Kidney tubule cell (primary cell): Measurements from ENCODE around the gene ASTN1.

Experiments
- DNase-seq: peaks from one replicate; pipeline ENCODE4 v3.0.0-alpha.2; 2018; ENCODE audit warnings: low spot score

The ASTN1 gene

DNA sequence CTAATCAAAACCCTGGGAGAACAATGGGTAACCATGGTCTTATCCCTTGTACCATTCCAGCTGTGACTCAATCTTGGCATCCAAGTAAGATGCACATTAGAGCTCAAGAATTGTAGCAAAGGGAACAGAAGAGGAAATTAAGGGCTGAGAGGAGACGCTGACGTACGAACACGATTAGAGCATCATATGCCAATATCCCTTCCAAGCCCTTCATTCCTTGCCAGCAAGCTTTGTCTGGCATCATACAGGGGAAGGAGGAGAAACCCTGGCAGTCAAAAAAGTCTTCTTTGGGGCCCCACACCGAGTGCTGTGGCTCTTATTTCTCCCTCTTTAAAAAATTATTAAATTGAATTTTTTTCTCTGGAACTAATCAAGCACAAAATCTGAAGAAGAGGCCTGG is 120.9 kb downstream of the ASTN1 start:
- DNase-seq = no peak

DNA sequence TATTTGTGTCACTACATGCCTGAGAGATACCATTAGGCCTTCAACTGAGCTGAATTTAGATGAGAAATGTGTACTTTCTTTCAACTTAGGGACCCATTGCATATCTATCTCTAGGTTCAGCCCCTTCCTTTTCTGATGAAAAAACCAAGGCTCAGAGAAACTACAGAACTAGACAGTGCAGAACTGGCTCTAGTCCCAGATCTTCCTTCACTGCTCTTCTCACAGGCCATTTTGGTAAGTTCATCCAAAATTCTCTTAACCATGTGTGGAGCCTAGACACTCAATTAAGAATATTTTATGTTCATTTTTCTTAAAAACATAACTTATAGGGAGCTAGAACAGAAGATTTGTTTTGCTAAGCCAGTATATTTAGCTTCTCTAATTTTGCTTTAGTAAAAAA is 128.9 kb downstream of the ASTN1 start:
- no peak for DNase-seq

DNA sequence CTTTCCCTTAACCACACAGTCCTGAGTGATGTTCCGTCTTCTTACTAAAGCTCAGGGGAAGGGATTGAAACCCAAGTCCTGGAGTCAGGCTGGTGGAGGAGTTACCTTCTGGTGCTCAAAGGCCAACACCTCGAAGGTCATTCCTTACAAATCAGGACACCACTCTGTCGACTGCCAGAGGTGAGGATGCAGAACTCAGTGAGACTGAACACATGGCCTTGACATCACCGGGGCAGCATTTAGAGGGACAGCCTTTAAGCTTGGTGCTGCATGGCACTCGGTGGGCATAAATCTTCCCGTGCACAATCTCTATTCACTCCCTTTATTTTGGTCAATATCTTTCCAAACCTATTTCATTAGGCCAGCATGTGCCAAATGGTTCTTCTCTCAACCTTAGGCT is 130.9 kb downstream of the ASTN1 start:
- no peak for DNase-seq

DNA sequence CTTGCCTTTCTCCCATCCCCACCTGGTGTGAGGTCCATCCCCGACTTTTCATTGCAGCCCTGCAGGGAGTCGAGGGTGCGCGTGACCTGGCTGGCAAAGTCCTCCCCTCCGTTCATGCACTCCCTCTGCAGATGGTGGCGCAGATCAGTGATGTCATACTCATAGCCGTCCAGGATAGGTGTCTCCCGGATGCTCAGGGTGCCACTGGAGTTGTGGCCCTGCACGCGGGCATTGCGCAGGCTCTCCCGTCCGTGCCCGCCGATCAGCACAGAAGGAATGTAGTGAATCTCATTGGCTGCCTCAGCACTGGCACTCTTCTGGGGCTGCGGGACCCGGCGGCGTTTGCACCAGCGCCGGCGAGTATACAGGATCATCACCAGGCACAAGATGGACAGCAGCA is 132.1 kb downstream of the ASTN1 start:
- no peak for DNase-seq

DNA sequence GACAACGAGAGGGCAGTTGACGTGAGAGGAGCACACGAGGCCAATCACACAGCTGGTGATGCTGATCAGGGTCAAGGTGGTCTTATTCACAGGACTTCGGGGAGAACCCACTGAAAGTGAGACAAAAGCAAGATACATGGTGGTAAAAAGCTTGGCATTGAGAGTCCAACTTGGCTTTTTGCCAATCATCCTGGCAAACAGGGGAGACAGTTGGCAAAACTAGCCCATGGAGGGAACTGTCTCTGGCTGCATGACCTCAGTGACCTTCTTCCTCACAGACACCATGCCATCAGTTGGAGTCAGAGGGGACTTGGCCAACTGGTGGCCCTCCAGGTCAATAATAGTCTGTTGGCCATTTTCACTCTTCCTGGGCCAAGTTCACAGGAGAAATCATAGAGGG is 139.9 kb downstream of the ASTN1 start:
- DNase-seq = no peak

DNA sequence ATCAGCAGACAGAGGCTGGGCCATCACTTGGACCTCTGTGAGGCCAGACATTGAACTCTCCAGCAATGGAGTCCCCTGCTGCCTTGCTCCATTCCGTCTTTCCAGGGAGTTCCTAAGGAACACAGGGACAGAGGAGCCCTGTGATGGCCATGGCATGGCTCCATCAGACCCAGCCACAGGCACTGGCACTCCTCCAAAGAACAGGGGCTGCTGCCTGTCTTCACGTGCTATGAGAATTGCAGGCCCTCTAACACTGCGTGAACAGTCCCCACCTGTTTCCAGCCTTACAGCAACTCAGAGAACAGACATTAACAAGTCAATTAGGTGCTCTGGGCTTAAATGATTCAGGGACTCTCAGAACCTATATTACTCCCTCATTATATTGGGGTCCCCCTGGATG is 140.8 kb downstream of the ASTN1 start:
- no peak for DNase-seq

DNA sequence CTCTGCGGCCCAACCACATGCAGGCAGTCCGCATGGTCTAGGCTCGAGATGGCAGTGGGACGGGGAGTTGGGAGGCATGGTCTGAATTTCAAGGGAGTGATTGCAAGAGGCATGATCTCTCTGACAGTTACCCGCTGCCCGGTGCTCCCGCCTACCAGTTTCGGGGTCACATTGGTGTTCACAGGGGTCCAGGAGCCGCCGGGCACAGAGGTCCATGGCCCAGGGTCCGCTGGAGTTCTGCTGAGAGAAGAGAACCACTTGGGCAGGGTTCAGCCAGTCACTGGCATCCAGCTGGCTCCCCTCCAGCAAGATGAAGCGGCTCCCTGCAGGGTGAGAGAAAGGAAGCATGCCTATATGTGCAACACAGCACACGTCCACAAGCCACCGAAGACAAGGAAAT is 141.3 kb downstream of the ASTN1 start:
- no peak for DNase-seq

DNA sequence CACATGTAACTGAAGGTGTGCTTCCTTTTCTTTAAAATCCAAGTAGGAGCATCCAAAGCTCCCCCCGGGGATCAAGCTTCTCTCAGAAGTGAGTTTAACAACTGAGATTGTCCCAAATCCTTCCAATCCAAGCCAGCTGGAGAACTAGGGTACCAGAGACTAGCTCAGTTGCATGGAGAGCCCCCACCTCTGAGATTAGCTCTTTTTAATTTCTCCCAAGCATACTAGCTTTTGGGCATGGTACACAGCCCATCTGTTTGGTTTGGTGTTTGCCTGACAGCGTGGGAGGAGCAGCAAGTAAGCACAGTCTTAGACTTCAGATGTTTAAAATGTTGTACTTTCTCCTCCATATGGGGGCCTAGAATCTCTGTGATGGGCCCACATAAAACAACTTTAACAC is 142.8 kb downstream of the ASTN1 start:
- DNase-seq = no peak

DNA sequence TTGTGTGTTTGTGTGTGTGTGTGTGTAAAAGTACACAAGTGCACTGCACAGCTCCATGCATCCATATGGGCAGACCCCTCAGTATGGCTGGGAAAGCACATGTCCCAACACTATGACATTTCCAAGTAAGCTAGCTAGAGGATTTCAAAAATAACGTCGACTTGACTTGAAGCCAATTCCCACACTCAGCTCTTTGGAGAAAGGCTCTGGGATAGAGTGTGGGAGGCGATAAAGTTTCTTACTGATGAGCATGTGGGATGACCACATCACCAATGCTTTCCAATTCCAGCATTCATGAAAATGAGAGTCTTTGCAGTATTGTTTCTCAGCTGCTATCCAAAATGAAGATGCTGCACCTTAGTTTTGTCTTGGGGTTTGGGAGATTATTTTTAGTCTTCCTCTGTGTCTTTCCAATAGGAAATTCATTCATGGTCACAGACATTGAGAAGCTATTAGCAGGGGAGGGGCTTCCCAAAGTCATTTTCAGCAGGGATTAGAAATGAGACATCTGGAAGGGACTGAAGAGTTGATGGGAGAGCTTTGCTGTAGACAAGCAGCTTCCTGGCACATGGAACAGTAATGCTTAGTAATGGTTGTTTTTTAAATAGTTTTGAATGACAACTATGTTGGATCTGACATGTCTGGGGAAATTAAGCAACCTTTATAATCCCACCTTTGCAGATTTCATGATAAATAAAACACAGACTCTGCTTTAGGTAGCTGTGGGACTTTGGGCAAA is 143.5 kb downstream of the ASTN1 start:
- DNase-seq = no peak

DNA sequence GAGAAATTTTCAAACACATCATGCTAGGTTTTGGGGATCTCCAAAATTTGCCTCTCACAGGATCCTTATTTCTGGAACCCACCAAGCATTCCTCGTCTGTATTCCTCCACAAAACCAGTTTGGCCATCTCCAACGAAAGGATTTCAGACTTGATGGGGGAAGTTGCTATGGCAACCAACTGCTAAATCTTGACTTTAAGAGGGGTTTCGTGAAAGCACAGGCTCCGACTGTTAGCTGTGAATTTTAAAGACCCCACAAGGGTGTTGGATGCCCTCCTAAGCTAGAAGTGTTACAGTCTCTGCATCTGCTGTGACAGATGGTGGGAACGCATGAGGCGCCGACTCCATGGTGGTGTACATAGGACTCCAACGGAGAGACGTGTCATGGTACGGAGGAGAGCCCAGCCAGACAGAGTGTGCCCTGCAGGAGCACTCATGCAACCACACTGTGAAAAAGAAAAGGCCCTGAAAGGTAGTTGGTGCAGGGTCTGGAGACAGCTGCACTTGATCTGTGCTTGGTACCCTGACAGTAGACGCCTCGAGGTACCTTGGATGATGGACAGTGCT is 147.1 kb downstream of the ASTN1 start:
- DNase-seq = no peak

DNA sequence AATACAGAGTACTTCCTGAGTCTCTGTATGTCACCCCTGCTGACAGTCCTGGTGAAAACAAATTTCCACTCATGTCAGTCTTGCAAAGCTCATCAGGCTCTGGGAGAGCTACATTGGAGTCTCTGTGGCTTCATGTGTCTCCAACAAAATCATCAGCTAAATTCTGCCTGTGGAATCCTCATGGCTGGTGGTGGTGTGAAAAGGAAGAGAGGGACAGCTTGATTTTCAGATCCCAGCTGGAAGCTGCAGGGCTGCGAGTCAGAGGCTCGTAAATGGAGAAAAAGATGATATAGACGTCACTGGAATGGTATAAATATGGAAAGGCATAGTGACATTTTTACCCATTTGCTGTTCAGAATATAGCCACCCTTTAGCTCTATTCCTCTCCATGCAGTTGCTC is 150.2 kb downstream of the ASTN1 start:
- no peak for DNase-seq

DNA sequence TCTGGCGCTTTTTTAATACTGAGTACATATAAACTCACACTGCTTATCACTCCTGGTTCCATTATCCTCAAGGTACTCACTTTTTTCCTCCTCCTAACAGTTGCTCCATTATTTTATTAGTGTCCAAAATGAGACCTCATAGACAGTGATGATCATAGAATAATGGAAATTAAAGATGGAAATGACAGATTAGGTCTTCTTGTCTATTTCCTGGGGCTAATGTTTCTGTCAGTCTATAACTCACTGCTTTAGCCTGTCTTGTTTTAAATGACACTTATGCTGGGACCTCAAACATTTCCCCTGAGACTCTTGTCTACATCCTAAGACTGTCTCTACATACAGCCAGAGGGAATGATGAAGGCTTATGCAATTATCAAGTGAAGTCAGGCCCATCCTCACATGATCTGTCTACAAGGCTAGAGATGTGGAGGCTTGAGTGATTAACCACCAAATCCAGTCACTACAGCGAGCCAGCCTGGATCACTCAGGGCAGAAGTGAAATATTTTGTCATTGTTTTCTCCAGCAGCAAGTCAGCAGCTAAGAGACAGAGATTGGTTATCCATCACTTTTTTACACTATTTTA is 152.1 kb downstream of the ASTN1 start:
- no peak for DNase-seq

DNA sequence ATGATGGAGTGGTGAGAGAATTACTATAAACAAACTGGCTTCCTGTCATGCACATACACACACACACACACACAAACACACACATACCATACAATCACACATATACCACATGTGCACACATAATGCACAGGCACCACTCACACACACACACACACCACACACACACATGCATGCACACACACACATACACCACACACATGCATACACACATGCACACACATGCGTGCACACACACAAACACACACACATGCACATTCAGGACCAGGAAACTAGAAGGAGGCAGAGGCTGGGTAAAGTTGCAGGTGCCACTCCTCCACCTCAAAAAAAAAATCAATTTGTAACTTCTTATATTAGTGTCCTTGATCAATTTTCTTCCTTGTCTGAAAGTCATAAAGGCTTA is 153.0 kb downstream of the ASTN1 start:
- DNase-seq = no peak

DNA sequence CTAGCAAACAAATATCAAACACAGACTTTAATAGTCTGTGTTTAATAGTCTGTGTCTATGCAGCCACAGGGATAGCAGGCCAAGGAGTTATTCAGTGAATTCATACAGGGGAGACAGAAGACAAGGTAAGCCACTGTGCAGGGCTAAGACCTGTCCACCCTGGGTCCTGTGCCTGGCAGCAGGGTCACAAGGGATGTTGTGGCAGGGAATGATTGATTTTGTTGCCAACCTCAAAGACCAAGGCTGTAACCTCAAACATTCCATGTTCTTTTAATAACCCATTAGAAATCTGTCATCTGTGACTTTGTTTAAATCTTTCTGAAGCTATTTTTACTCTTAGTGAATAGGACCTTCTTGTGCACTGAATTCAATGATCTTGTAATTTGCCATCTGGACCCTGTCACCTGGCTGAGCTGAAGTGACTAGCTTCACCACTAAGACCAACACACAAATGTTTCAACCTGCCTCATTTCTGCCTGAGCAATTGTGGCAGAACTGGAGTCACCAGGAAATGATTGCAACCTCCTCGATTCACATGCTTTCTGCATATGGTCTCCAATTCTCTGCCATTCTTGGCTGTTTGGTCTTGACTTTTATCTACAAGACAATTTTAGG is 154.2 kb downstream of the ASTN1 start:
- peak; percentile 22 for DNase-seq

DNA sequence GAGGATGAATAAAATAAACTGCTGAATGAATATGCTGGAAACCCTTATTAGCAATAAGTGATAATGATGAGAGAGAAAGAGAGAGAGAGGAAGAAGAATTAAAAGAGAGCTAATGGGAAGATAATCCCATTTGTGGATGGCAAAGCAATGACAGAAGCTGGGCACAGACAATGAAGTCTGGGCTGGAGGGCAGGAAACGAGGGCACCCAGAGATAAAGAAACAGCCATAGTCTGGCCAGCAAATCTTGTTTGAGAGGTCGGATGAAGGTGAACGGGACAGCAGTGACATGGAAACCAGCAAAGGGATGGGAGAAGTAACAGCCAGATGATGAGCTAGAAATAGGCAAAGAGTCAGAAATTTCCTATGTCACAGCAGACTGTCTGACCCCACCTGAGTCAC is 155.9 kb downstream of the ASTN1 start:
- no peak for DNase-seq

DNA sequence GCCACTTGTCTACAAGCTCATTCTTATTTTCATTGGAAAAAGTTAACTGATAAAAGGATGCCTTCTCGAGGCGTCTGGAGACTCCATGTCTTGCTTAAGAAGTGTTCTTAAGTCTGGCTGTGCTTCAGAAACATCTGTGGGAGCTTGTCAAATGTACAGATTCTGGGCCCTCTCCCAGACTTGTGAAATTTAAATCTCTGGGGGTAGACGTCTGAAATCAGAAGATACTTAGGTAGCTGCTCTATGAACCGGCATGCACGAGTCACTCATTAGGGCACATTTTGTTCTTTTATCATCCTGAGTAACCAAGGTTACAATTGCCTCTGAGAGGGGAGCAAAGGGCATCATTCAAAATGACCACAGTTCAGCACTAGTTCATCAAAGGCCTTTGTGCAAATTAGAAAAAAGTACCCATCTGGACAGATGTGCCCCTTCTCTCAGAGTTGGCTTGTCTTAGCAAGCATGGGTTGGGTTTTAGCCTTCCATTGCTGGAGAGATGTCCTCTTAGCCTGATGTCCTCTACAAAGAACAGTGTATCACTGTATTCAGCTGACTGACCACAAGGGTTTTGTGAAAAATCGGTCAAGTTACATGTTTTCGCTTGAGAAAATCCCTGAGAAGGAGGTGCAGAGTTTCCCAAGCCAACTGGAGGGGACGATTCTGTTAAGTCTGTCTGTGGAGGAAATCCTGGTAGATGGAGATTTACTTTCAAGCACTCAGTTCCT is 156.9 kb downstream of the ASTN1 start:
- DNase-seq = no peak

DNA sequence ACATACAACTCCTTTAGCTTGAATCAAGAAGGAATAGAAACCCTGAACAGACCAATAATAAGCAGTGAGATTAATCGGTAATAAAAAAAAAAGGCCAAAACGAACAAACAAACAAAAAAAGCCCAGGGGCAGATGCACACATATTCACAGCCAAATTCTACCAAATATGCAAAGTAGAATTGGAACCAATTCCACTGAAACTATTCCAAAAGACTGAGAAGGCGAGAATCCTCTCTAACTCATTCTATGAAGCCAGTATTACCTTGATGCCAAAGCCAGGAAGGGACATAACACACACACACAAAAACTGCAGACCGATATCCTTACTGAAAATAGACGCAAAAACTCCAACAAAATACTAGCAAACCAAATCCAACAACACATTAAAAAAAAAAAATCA is 161.6 kb downstream of the ASTN1 start:
- DNase-seq = no peak

DNA sequence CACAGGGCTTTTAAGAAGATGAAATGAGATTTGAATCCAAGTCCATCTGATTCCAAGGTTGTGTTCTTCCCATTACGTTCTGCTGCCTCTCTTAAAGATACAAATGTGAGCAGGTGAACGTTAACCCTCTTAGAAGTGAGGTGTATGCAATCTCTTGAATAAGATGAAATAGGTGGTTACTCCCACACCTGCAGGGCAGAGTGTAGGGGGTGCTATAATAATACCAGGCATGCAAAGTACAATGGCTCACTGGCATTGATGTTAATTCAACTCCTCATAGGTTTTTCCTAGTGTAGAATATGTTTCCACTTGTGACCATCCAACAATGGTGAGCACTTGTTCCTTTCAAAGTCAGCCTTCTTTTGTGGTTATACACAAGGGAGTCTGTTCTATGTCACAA is 163.0 kb downstream of the ASTN1 start:
- DNase-seq = no peak

DNA sequence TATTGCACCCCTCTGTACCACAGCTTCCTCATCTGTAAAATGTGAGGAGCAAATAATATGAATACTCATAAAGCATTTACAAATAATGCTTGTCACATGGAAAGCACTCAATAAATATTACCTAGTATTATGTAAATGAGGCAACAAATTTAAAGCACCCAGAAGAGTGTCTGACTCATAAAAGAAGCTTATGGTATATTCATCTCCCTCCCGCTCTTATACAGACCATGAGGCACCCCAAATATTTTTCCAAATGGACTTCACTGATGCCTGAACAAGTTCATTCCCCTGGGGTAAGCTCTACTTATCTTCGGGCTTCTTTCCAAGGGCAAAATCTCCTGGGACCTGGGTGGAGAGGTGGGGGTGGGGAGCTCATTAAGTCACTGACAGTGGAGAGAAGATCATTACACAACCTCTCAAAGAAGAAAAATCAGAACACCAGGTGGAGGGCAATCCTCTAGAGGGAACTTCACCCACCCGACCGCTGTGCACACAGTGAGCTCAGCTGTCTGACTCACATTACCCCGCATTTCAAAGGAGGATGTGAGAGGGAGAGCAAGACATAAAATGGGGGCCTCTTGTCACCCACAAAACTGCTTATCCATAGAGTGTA is 166.2 kb downstream of the ASTN1 start:
- no peak for DNase-seq

DNA sequence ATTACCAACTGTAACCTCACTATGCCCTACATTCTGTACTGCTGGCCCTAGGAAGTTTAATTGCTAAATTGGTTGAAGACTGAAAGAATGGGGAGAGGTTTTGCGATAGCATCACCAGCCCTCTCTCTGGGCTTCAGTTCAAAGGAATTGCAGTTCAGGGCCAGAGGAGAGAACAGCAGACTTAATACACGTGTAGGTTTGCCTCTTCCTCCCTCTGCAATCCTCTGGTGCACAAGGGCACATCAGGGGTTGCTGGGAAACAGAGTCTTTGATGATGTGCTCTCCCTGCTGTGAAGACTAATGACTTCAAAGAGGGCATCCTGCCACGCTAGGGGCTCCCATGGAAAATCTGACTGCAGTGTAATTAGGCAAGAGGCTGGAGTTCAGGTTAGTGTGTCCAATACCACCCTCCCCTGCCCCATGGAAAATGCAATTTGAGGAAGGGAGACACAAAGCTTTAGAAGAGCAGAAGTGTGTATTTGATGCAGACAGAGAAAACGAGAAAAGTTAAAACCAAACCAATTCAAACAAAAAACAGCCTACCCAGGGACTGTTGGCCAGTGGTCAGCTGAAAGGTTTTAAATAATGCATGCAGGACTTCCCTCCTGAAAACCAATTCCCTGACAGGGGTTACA is 167.9 kb downstream of the ASTN1 start:
- DNase-seq = no peak

DNA sequence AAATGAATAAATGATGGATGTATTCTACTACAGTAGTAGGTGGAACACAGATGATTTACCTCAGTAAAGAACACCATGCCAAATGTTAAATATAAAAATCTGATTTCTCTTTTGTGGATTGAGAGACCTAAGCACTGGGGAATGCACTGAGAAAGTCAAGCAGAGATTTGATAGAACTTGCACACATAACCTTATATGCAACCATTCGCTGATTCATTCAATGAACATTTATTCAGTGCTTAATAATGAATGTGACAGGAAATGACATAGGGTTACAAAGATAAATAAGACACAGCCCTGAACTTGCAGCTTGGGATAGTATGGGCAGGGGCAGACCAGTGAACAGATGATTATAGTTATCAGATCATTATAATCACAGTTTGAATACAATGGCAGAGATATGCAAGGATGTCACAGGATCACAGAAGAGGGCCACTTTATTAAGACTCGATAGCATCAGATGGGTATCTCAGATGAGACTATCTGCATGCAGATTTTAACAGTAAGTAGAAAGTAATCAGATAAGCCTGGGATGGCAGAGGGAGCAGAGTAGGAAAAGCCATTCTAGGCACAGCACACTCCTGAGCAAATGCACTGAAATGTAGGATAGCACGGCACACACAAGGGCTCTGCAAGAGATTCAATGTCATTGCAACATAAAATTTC is 169.4 kb downstream of the ASTN1 start:
- DNase-seq = peak; percentile 11
